Measurements from ENCODE around the gene ABO.
"Not testable (repeated sequence)": the region's sequence is repeated elsewhere in the genome, so short reads cannot be mapped to it uniquely, and the experiment has no call there.

The ABO gene

DNA sequence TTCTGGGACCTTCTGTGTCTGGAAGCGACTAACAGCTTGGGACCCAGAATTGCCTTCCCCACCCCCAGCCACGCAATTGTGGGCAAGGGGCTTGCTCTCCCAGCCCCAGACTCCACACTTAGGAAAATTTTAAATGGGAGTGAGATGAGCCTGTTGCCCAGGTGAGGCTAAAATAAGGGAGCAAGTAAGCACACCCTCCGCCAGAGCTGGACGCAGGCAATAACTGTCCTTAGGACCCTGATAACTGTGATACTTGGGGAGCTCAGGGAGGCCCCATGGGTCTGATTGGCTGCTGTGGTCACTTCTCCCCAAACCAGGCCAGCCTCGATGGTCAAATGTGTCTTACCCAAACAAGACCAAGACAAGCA, 13.3 kb downstream of the ABO start:
- DNase-seq: no peak

DNA sequence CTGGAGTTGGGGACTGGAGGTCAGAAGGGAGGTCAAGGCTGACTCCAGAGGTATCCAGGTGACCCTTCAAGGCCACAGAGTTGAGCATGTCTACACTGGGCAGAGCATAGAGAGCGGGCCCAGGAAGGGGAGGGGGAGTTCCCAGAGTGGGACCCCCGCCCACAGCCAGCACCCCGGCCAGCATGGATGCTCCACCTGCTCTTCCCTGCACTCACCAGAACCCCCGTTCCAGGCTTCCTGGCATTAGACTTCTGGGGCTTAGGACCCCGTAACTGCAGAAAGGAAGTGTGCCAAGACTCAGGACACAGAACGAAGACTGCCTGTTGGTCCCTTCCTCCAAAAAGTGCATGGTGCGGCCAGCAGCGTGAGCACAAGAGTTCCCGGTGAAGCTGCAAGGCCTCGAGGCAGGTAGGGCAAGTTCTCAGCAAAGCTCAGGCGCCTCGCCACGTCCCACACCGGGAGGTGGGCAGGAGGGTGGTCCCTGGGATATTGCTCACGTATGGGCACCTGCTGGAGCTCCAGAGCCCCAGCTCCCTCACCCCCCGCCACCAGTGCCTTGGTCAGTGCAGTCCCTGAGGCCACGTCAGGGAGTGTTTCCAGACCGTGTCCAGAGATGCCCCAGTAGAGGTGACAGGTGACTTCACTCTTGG, 13.8 kb downstream of the ABO start:
- DNase-seq: no peak

DNA sequence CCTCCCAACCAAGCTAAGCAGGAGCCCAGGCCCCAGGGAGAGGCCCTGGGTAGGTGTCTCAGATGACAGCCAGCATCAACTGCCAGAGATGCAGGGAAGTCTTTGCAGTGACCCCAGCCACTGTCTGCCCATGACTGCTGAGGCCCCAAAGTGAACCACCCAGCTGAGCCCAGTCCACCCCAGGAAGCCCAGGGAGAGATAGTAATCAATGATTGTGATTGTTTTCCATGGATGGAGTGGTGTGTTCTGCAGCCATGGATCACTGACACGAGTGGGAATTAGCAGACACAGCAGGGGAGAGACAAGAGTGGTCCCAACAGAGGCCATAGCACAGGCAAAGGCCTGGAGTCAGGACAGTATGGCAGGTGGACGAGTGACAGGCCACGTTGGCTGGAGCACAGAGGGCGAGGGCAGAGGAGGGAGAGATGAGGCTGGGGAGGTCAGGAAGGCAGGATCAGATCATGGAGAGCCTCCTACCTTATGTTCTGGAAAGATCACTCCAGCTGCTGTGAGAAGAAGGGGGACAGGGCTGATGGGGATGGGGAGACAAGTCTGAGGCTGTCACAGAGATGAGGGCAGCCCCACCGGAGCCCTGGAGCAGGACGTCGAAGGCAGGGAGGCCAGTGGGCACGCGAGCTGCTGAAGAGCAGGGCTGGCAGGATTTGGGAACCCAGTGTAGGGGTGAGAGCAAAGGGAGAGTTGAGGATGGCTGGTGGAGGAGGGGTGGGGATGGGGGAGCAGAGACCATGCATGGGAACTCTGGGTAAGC, 14.5 kb downstream of the ABO start:
- no peak for DNase-seq

DNA sequence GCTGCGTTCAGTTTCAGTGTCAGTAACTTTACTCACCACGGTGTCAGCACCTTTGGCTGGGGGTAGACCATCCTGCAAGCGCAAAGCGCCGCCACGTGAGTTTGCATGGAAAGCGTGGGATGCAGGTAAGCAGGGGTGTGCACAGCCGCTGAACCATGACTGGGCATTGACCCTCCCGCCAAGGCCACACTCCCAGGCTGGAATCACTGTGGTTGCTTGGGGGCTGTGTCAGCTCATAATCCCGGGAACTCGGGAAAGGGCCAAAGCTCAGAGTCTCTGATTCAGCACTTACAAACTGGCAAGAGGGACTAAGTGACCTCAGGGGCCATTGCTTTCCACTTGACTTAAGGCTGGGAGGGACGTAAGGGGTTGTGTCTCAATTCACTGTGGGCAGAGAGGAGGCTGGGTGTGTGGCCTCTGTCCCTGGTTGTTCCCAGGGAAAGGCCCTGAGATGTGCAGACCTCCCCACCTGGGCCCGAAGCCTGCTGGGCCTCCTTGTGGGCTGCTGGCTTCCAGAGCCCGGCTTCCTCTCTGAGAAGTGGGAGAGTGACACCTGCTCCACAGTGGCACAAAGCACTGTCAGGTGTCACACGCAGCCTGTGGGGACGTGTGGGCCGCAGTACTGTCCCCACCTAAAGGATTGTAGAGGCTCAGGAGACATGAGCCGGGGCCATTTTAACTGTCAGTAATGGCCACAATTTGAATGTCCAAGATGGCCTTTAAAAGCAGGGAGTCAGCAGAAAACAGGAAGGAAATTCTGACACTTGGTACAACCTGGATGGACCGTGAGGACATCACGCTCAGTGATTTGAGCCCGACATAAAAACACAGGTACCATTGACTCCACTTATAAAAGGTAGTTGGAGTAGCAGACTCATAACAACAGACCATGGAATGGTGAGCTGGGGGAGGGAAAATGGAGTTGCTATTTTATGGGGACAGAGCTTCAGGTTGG, 16.7 kb downstream of the ABO start:
- no peak for DNase-seq

DNA sequence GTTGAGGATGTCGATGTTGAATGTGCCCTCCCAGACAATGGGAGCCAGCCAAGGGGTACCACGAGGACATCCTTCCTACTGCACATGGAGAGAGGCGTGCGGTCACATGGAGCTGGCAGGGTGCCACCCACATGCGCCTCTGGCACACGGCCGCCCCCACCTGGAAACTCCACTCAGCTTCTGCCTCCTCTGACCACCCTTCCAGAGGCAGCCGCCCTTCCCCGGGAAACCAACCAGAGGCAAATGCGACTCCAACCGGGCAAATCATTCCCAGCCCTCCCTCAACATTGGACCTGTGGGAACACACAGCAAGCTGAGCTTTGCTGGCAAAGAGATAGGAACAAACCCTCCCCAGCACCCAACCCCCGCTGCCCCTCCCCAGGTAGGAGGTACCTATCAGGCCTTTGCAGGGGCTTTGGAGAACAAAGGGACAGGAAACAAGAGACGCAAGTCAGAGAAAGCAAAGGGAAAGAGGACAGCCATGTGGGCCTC, 17.5 kb downstream of the ABO start:
- DNase-seq: peak in 1 of 3 donors; percentile 25

DNA sequence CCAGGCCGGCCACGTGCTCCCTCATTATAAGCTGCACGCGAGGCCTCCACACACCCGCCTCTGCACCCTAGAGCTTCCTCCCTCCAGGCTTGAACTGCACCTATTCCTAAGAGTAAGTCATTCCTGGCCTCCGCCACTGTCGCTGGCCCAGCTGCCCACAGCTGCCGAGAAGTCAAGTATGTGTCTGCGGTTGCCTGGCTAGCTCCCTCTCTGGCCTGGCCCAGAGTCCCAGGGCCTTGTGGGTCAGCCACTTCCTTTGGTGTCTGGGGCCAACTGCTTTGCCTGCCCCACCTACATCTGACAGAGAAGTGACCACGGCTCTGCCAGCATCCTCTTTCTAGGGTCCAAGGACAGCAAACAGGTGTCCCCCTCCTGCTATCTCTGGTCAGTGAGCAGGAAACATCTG, 18.3 kb downstream of the ABO start:
- DNase-seq: no peak

DNA sequence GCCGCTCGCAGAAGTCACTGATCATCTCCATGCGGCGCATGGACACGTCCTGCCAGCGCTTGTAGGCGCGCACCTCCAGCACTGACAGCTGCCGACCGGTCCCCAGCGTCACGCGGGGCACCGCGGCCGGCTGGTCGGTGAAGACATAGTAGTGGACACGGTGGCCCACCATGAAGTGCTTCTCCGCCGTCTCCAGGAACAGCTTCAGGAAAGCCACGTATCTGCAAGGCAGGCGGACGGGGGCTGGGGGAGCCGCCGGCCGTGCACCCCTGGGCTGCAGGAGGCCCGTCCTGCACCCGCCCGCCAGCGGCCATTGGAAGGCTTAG, 18.9 kb downstream of the ABO start:
- no peak for DNase-seq

DNA sequence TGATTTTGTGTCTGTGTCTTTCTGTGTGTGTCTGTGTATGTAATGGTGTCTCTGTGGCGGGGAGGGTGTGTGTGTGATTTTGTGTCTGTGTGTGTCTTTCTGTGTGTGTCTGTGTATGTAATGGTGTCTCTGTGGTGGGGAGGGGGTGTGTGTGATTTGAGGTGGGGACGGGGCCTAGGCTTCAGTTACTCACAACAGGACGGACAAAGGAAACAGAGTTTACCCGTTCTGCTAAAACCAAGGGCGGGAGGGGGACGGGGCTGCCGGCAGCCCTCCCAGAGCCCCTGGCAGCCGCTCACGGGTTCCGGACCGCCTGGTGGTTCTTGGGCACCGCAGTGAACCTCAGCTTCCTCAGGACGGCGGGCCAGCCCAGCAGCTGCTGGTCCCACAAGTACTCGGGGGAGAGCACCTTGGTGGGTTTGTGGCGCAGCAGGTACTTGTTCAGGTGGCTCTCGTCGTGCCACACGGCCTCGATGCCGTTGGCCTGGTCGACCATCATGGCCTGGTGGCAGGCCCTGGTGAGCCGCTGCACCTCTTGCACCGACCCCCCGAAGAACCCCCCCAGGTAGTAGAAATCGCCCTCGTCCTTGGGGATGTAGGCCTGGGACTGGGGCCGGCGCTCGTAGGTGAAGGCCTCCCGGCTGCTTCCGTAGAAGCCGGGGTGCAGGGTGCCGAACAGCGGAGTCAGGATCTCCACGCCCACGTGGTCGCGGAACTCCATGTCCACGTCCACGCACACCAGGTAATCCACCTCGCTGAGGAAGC, 19.4 kb downstream of the ABO start:
- DNase-seq: no peak

DNA sequence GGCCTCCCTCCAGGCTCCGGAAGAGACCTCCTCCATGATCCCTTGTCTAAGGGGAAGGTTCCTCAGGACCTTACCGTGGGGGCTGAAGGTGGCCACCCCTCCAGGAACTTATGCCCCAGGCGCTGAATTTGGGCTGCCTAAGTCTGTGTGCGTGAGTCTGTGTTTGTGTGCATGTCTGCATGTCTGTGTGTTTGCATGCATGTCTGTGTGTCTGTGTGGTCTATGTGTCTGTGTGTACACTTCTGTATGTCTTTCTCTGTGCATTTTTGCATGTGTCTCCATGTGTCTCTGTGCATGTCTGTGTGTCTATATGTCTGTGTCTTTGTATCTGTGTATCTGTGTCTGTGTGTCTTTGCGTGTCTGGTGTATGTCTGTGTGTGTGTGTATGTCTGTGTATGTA, 20.5 kb downstream of the ABO start:
- DNase-seq: no peak

DNA sequence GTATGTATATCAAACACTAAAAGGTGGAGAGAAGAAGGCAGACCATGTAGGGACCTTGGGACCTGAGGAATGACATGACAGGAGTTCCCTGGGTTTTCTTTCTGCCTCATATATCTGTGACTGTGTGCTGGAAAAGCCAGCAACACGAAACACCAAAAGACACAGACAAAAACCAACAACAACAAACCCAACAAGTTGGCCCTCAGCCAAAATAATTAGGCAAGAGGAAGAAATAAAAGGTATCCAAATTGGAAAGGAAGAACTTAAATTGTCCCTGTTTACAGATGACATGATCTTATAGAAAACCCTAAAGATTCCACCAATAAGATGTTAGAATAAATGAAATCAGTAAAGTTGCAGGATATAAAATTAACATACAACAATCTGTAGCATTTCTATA, 21.7 kb downstream of the ABO start:
- no peak for DNase-seq

DNA sequence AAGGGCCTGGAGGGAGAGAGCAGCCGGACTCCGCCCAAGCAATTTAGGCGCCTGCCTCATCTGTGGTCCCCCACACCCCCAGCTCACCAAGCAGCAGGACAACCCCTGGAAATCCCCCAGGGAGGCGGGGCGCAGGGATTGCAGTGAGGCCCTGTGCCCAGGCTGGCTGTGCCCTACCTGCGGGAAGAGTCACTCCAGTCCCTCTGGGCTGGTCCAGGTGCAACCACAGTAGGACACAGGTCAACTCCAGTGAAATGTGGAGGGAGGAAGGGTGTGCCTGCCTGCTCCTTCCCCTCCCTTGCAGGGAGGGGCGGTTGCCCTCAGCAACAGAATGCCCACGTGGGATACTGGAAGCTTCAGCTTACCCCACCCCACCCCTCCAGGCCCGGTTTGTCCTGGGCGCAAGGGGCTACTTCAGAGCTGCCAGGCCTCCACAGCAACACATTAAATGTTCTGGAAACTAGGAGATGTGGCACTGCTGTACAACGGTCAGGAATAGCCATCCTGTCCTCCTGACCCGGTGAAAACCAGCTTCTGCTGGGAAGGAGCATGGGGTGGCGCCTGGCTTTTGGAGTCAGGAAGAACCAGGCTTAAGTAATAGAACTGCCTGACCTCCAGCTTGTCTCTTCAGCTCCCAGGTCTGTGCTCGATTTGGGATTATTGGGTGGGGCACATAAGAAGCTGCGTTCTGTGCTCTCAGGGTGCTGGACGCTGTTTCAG, 22.5 kb downstream of the ABO start:
- no peak for DNase-seq

DNA sequence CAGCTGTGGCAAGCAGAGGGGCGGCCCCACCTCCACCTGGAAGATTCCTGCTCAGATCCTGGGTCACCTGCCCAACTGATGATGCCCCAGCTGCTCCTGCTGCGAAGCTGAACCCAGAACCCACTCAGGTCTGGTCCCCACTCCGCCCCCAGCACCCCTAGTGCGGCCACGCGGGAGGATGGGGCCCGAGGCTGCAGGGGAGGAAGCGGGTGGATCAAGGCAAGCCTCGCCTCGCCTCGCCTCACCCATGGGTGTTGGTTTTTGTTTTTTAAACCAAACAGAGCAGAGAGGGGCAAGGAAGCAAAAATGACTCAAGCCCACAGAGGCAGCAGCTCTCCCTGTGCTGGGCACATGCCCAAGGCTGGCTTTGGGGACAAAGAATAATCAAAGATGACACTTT, 23.2 kb downstream of the ABO start:
- no peak for DNase-seq

DNA sequence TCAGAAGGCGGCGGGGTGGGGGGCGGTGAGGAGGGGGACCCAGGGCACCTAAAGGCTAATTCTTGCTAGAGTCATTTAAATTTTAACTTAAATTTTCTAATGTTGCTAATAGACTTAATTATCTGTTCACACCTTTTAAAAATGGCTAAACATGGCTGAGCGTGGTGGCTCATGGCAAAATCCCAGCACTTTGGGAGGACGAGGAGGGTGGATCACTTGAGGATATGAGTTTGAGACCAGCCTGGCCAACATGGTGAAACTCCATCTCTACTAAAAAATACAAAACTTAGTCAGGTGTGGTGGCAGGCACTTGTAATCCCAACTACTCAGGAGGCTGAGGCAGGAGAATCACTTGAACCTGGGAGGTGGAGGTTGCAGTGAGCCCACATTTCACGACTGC, 23.8 kb downstream of the ABO start:
- DNase-seq: not testable (repeated sequence)

DNA sequence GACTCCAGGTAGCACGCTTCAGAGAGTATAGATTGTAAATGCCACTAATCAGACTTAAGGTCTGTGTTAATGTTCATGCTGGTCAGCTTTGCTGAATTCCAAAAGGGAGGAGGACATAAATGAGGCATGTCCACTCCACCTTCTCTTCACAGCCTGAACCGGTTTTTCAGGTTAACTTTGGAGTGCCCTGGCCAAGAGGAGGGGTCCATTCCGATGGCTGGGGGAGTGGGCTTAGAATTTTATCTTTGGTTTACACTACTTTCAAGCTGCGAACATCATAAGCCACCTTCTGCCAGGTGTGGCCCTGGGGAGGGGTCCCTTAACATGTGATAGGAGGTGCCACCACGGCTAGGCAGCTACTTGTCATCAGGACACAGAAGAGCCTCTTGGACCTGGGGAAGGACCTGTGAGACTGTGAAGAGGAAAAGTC, 24.2 kb downstream of the ABO start:
- DNase-seq: no peak

DNA sequence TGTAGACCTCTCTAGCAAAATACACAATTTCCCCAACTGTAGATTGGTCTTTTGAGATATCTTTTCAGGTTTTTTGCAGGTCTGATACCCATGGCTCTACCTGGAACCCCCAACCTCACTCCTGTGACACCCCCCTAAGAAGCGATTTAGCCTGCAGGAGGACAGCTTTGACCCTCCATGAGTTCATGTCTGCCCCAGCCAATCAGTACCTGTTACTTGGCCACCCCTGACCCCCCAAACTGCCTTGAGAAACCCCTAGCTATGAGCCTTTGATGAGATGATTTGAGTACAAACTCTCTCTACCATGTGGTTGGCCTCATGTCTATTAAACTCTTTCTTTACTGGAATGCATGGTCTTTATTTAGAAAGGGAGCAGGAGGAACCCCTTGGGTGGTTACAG, 25.7 kb downstream of the ABO start:
- no peak for DNase-seq

DNA sequence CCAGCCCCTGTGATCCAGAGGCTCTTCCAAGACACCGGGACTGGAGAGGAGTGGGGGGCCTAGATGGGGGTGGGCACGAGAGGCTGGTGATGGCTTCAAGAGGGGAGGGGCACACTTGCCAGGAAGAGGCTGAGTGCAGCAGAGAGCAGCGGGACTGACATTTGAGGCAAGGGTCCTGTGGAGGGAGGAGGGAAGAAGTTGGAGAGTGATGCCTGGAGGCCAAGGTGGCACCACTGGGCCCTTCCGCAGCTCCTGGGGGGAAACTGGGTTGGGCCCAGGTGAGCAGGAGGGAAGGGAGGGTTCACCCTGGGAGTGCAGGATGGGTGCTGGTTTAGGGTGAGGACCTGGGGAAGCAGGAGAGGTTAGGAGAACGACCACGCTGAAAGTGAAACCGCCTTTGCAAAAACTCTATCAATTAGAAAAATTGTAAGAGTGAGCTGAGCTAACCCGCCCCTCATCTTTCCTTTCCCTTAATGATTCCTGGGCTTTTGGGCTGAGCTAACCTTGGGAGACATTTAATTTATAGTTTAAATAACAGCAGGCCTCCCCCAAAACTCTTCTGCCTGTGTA, 26.2 kb downstream of the ABO start:
- DNase-seq: no peak

DNA sequence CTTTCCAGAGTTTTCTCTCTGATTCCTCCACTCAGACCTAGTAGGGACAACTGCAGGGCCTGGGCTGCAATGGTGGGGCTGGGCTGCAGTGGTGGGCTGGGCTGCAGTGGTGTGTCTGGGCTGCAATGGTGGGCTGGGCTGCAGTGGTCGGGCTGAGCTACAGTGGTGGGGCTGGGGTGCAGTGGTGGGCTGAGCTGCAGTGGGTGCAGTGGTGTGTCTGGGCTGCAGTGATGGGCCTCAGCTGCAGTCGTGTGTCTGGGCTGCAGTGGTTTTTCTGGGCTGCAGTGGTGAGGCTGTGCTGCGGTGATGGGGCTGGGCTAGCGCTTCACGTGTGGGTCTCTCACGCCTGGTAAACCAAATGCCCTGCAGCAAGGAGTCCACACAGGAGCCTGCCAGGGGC, 27.4 kb downstream of the ABO start:
- no peak for DNase-seq

DNA sequence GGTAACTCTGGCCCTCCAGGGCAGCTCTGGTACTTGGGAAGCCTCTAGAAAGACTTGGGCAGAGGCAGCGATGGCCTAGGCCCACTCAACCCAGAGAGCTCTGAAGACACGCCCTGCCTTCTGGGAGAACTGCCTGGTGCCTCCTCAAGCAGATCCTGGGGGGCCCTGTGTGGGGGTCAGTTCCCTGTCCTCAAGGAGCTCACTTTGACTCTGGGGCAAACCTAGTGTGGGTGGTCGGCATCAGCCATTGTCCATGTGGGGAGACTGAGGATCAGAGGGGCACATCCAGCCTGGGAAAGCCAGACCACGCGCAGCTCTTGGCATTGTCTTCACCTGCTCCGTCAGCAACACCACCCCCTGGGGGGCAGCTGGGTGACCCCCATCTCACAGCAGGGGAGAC, 28.0 kb downstream of the ABO start:
- DNase-seq: no peak

DNA sequence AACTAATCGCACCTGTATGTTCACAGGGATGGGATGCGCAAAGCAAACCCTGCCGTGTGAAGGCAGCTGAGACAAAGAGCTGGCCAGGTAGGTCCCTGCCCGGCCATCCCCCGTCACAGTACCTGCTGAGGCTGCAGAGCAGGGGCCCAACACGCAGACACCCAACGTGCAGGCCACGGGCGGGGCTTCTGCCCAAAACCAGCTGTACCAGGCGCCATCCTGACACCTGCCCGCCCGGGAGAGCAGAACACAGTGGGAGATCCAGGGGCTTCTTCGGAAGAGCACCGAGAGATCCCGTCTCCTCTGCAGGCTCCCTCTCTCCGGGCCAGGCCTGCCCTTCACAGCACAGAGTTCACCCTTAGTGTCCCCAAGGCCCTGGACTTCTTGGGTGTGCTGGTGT, 28.4 kb downstream of the ABO start:
- DNase-seq: no peak

DNA sequence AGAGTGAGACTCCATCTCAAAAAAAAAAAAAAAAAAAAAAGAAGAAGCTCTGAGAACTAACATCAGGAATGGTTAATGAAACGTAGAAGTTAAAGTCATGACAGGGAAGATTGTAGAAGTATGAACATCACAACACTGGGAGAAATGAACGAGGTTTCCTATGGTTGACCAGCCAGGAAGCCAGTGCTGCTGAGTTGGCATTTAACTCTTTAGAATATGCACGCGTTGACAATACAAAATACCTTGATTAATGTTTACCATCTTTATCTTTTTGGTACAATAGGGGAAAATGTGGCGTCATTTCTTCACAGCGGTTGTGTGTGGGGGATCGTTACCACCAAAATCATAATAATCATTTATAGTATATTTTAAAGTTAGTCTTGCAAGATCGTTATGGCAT, 32.0 kb downstream of the ABO start:
- DNase-seq: no peak

DNA sequence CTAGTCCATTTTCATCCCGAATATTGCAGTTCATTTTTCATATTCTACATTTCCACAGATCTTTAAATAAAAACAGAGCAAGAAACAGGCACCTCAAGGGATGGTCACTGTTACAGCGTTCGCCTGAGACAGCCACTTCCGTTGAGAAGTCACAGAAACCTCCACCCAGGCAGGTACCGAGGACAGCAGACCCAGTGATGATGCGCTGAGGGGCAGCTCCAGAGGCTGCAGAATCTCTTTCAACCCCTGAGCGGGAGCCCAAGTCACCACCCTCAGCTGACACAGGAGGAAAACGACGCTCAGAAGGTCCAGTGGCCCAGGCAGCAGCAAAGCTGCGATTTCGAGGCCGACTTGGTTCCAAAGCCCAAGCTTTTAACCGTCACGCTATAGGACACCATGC, 32.8 kb downstream of the ABO start:
- DNase-seq: no peak

DNA sequence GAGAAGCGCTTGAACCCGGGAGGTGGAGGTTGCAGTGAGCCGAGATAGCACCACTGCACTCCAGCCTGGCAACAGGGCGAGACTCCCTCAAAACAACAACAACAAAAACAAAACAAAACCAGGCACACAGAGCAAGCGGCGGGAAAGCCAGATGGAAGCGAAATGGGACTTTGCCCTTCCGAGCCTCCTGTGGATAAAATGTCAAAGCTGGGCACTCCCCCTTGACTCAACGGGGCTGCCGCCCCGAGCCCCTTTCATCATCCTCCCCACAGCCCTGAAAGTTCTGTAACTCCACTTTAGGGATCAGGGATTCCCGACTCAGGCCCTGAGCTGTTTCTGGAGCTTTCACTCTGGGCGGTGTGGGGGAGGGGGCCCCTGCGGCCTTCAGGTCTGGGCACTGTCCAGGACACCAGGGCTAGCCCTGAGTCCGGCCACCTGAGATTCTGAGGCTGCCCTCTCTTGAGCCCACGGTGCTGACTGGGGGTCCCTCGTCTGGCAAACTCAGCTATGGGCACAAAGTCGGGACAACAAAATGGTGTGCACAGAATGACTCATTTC, 35.4 kb downstream of the ABO start:
- DNase-seq: peak in 1 of 3 donors; percentile 3
